Measurements from ENCODE around the gene BTRC.
A peak's percentile ranks its signal among the peaks of the same experiment; 100 is the strongest.
"Not testable (repeated sequence)": the region's sequence is repeated elsewhere in the genome, so short reads cannot be mapped to it uniquely, and the experiment has no call there.

BTRC gene

GRCh38 chr10:101353692-101354327 is at the start of gene BTRC:
Gene BTRC (plus strand): TSS chr10:101354165. CDS start chr10:101354181, 16 bp downstream.
- peak; percentile 91 for DNase-seq

- DNase-seq, result no peak
These were observed 49.6 kb upstream of the BTRC start for GRCh38 chr10:101304316-101304715.

- DNase-seq, result no peak
These were observed 48.4 kb upstream of the BTRC start for GRCh38 chr10:101305320-101306241.

- DNase-seq, result no peak
These were observed 45.9 kb upstream of the BTRC start for GRCh38 chr10:101308051-101308450.

- DNase-seq, result no peak
These were observed 43.3 kb upstream of the BTRC start for GRCh38 chr10:101310529-101311184.

- DNase-seq, result no peak
These were observed 42.5 kb upstream of the BTRC start for GRCh38 chr10:101311185-101312066.

- DNase-seq, result no peak
These were observed 34.6 kb upstream of the BTRC start for GRCh38 chr10:101319241-101319915.

GRCh38 chr10:101321073-101321472 is 32.9 kb upstream of the BTRC start:
- no peak for DNase-seq

- DNase-seq, result no peak
These were observed 31.5 kb upstream of the BTRC start for GRCh38 chr10:101322266-101323108.

GRCh38 chr10:101323495-101323894 is 30.5 kb upstream of the BTRC start:
- no peak for DNase-seq

GRCh38 chr10:101327454-101327853 is 26.5 kb upstream of the BTRC start:
- not testable (repeated sequence) for DNase-seq

- no peak for DNase-seq
These were observed 24.5 kb upstream of the BTRC start for GRCh38 chr10:101329341-101330032.

- DNase-seq, result no peak
These were observed 23.7 kb upstream of the BTRC start for GRCh38 chr10:101330231-101330630.

- DNase-seq, result no peak
These were observed 23.2 kb upstream of the BTRC start for GRCh38 chr10:101330631-101331225.

- no peak for DNase-seq
These were observed 22.0 kb upstream of the BTRC start for GRCh38 chr10:101331956-101332355.

- not testable (repeated sequence) for DNase-seq
These were observed 19.7 kb upstream of the BTRC start for GRCh38 chr10:101334259-101334658.

GRCh38 chr10:101336382-101336781 is 17.6 kb upstream of the BTRC start:
- no peak for DNase-seq

- no peak for DNase-seq
These were observed 16.1 kb upstream of the BTRC start for GRCh38 chr10:101337836-101338235.

- DNase-seq, result no peak
These were observed 12.5 kb upstream of the BTRC start for GRCh38 chr10:101341438-101341837.

- DNase-seq, result no peak
These were observed 7.8 kb upstream of the BTRC start for GRCh38 chr10:101346177-101346576.

Measured in activated T-cell treated with anti-CD3 and anti-CD28 coated beads, Interleukin-2, amount 50 U/mL, for 1 hour (primary cell).